Measurements from ENCODE around the gene CERKL.

Gene CERKL

DNA sequence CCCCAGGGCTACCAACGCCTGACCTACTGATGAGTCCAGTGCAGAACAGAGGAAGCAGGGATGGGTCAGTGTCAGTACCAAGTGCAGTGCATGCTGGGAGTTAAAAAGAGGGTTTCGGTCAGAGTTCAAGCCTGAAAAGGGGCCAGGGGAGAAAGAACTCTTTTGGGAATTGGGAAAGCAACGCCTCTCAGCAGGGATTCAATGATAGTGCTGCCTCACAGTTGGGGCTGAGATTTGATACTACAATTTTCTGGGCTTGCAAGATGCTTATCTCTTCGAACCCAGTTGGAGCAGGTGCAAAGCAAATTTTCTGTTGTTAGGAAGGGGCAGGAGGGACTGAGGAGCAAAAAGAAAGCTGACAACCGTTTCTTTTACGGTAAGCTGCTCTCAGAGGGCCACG, 82.6 kb downstream of the CERKL start:
- DNase-seq = no peak

DNA sequence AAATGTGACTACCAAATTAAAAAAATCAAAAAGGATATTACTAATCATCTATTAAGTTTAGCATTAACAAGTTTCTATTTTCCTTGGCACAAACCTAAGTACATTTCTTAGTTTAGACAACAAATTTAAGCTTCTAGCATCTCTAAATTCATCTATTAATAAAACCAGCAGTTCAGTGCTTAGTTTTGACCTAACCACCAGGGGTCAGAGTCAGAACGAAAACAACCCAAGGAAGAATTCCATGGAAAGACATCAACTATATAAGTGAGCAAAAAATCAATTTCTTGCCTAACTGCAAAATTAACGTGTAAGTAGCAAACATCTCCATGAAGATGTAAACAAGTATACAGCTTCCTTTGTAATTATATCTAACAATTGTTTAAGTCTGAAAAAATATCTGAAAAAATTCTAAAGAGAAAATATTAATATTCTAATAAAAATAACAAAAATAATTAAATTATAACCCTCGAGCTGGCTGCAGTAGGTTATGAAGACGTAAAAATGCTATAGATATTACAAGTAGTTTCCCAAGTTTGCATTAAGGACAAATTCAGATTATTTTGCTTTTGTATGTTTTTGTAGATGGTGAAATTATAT, 83.7 kb downstream of the CERKL start:
- DNase-seq = no peak

DNA sequence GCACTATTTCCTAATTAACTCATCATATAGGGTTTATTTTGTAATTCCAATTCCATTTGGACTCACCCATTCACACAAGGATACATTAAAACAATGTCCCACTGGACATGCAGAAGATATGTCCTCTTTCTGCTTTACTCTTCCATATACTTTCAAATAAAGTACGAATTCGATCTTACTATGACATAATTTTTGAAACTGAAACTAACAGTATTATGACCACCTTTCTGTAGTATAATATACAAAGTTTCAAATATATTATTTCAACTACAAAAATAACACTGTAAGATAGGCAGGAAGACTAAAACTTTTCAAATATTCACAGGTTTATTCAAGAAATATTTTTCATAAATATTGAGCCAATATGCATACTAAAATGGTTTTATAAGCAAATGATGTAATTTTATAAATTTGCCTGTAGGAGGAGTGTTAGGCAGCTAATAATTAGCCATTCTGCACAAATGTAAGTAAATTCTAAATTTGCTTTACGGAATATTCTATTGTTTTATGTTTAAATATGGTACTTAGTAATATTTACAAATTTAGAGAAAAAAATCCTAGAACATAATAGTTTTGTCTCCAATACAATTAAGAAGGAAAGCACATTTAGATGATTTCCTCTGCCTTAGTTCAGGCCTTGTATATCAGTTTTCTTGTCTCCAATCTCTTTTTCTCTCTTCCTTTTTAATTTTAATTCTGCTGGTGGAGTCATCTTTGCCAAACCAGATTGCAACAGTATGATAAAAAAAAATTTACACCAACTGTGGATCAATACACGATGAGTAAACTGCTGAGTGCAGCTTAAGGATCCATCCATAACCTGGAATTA, 85.9 kb downstream of the CERKL start:
- no peak for DNase-seq

DNA sequence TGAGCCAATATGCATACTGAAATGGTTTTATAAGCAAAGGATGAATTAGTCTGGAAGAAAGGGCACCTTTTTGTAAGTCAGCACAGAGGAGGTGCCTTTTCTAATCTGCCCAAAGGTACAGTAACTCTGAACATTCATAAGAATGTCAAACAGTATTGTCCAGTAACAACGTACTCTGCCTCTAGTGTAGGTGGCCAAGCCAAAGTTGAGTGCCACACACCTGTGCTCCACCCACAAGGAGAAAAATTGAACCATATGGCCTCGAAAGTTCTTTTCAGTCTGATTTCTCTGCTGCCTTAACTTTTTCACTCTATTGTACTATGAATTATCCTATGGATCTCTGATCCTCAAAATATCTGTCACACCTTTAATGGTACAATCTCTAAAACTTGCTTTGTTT, 86.8 kb downstream of the CERKL start:
- DNase-seq = no peak

DNA sequence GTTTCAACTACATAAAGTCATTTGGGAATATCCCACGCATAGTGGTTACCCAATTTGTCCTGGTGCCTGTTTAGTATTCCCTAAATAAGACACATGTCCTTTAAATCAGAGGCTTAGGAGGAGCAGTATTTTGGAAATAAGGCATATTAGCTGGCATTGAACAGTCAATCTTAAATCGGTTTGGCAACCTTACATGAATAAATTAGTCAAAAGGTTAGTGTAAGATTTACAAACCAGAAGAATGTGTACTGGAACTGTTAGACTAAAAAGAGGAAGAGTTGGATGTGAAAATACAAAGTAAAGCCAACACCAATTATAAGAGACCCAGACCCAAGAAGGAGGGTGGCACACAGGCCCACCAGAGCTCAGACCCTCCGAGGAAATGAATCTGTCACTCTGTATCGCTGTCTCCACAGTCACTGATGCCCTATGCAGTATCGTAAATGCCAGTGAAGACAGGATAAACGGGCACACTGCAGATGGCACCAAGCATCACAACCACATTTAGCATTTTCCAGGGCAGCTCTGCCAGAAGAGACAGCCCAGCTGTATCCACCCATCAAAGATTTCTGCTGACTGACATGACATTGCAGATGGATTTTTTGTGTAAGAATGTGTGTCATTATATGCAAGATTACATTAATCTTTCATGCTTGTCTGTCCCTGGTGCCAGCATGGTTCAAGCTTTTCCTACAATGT, 90.4 kb downstream of the CERKL start:
- DNase-seq = no peak

GRCh38 chr2:181563101-181563692, 93.7 kb downstream of the CERKL start:
- DNase-seq = no peak

DNA sequence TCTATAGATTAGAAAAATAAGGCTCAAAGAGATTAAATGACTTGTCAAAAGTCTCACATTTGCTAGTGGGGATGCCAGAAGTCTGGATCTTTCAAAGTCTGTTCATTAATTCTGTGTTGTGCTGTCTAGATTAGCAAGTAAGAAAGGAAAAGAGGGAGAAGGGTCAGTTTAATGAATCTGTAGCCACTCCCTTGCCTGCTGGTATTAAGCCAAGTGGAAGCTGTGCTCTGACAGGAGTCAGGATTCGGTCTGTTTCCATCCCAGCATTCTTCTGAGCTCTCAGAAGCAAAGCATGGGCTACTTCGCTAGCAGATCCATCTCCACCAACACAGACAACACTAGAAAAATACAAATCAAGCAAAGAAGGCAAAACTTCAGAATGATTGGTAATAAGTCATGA, 98.5 kb downstream of the CERKL start:
- DNase-seq = no peak

- no peak for DNase-seq
Observed at GRCh38 chr2:181554061-181554830, 102.7 kb downstream of the CERKL start.

- DNase-seq = no peak
Observed at GRCh38 chr2:181553244-181553643, 103.7 kb downstream of the CERKL start.

GRCh38 chr2:181552808-181553207, 104.1 kb downstream of the CERKL start:
- DNase-seq = no peak

- DNase-seq = no peak
Observed at GRCh38 chr2:181546086-181546485, 110.8 kb downstream of the CERKL start.

DNA sequence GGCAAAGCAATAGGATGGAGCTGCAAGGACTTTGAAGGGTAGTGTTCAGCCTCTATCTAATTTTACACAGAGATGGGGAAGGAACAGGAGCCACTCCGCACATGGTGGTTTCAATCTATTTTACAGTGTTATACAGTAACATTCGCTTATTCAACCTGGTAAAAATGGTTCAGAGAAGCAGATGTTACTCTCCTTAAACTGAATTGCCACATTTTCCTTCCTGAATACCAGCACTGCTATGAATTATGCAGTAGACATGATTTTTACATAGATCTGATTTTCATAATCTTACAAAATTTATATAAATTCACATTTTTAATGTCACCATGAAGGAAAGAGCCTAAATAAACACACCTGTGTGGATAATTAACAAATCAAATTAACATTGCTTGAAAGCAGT, 114.7 kb downstream of the CERKL start:
- DNase-seq = no peak

DNA sequence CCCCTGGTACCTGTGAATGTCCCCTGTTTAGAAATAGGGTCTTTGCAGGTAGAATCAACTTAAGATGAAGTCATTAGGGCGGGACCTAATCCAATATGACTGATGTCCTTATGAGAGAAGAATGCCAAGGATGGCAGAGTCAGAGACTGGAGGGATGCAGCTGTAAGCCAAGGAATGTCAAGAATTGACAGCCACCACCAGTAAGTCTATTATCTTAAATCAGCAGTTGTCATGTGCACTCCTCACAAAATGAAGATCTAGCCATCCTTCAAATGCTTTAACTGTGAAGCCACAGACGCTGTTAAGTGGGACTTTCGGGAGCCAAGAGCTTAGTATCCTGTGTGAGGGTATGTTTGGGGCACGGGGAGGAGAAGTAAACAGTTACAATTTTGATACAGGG, 116.5 kb downstream of the CERKL start:
- no peak for DNase-seq

- DNase-seq = no peak
Observed at GRCh38 chr2:181536730-181537129, 120.2 kb downstream of the CERKL start.

DNA sequence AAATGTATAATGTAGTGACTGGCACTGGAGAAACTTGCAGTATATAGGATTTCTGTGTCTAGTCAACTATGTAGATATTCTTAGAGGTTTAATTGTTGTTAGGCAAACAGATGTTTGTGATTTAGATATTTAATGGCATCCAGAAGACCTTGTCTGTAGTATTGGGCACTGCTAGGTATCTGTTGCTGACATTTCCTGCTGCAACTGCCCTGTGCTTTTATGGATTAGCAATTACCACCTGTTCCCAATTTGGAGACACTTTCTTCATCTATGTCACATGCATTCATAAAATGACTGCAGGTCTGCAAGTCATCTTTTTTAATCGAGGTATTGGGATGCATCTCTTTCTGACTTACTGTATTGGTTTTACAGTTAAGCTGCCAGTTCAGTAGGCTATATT, 128.5 kb downstream of the CERKL start:
- no peak for DNase-seq

DNA sequence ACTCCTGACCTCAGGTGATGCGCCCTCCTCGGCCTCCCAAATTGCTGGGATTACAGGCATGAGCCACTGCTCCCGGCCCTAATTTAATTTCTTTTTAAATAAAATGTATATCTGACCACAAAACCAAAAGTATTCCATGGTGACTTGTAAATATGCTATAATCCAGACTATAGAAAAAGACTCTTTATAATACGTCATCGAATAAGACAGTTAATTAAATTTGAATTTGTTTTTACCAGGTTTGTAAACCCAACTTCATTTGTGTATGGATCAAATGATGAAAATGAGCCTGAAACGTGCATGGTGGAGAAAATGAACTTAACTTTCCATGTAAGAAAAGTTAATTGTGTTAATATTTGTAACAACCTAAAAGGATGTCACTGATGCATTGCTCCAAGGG, 129.8 kb downstream of the CERKL start:
- DNase-seq = no peak

DNA sequence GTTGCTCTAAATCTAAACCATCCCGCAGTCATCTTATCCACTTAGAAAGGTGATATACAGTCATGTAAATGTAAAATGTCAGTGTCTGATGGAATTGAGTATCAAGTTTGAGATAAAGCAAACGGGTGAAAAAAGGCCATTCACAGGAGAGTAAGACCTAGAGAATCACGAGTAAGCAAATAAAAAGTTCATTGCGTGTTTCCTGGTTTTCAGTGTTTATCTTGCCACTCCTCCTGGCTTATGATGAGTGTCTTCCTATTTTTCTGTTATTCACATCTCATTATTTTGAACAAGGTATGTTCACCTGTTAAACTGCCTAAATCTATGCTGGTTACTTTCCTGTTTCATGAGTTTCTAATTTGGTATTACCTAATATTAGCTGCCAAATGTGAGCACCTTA, 130.9 kb downstream of the CERKL start:
- DNase-seq = no peak

- DNase-seq = no peak
Observed at GRCh38 chr2:181523756-181524155, 133.1 kb downstream of the CERKL start.

- DNase-seq = no peak
Observed at GRCh38 chr2:181520253-181520652, 136.7 kb downstream of the CERKL start.

- DNase-seq = peak in 1 of 2 donors; percentile 6
Observed at GRCh38 chr2:181517685-181518301, 139.1 kb downstream of the CERKL start.

- no peak for DNase-seq
Observed at GRCh38 chr2:181516992-181517391, 139.9 kb downstream of the CERKL start.

GRCh38 chr2:181515719-181516118, 141.2 kb downstream of the CERKL start:
- no peak for DNase-seq

Data from CD4-positive, alpha-beta T cell treated with Interleukin-1 beta for 1 hour (primary cell).